ENCODE measurements around the gene B4GALT6. TPM values are rescaled to one million over a fixed set of nuclear protein-coding genes. Genes with fewer than 3 reads are reported as not detected.

Gene B4GALT6
- total RNA-seq, 1 donor from 2014 or later, result 9.0 TPM

GRCh38 chr18:31672628-31673135 is 11.7 kb downstream of the B4GALT6 start:
- no peak for ATAC-seq
- no peak for DNase-seq (ENCODE audit: missing footprints)
- intact Hi-C loops (cut with DNase I), result no loop called here

GRCh38 chr18:31671951-31672350 is 12.4 kb downstream of the B4GALT6 start:
- intact Hi-C loops (cut with DNase I), result no loop called here
- ATAC-seq, result no peak
- DNase-seq (ENCODE audit: missing footprints), result no peak

GRCh38 chr18:31669541-31669940 is 14.8 kb downstream of the B4GALT6 start:
- intact Hi-C loops (cut with DNase I), result no loop called here
- no peak for ATAC-seq
- DNase-seq (ENCODE audit: missing footprints), result no peak

GRCh38 chr18:31667185-31667584 is 17.2 kb downstream of the B4GALT6 start:
- no peak for DNase-seq (ENCODE audit: missing footprints)
- ATAC-seq, result no peak
- intact Hi-C loops (cut with DNase I), result no loop called here

GRCh38 chr18:31666055-31666454 is 18.3 kb downstream of the B4GALT6 start:
- no peak for ATAC-seq
- intact Hi-C loops (cut with DNase I), result no loop called here
- DNase-seq (ENCODE audit: missing footprints), result no peak

- ATAC-seq (no peak), DNase-seq (ENCODE audit: missing footprints) (no peak)
- intact Hi-C loops (cut with DNase I), result no loop called here
These were observed 20.3 kb downstream of the B4GALT6 start for GRCh38 chr18:31664101-31664500.

- DNase-seq (ENCODE audit: missing footprints) (no peak), ATAC-seq (no peak)
- intact Hi-C loops (cut with DNase I), result no loop called here
These were observed 22.4 kb downstream of the B4GALT6 start for GRCh38 chr18:31661965-31662364.

- no peak for DNase-seq (ENCODE audit: missing footprints)
- intact Hi-C loops (cut with DNase I), result no loop called here
- no peak for ATAC-seq
These were observed 23.6 kb downstream of the B4GALT6 start for GRCh38 chr18:31660763-31661162.

GRCh38 chr18:31659576-31660177 is 24.7 kb downstream of the B4GALT6 start:
- no peak for DNase-seq (ENCODE audit: missing footprints)
- intact Hi-C loops (cut with DNase I), result no loop called here
- no peak for ATAC-seq

- no peak for ATAC-seq
- intact Hi-C loops (cut with DNase I), result no loop called here
- no peak for DNase-seq (ENCODE audit: missing footprints)
These were observed 25.5 kb downstream of the B4GALT6 start for GRCh38 chr18:31658670-31659575.

- DNase-seq (ENCODE audit: missing footprints) (no peak), ATAC-seq (no peak)
- intact Hi-C loops (cut with DNase I), result no loop called here
These were observed 26.3 kb downstream of the B4GALT6 start for GRCh38 chr18:31657823-31658669.

GRCh38 chr18:31656754-31657153 is 27.6 kb downstream of the B4GALT6 start:
- ATAC-seq, result no peak
- intact Hi-C loops (cut with DNase I), result no loop called here
- no peak for DNase-seq (ENCODE audit: missing footprints)

GRCh38 chr18:31655354-31655753 is 29.0 kb downstream of the B4GALT6 start:
- DNase-seq (ENCODE audit: missing footprints), result no peak
- intact Hi-C loops (cut with DNase I), result no loop called here
- no peak for ATAC-seq

- no peak for DNase-seq (ENCODE audit: missing footprints)
- intact Hi-C loops (cut with DNase I), result no loop called here
- no peak for ATAC-seq
These were observed 31.5 kb downstream of the B4GALT6 start for GRCh38 chr18:31652877-31653276.

GRCh38 chr18:31652357-31652756 is 32.0 kb downstream of the B4GALT6 start:
- intact Hi-C loops (cut with DNase I), result no loop called here
- no peak for ATAC-seq

GRCh38 chr18:31651369-31651768 is 33.0 kb downstream of the B4GALT6 start:
- no peak for DNase-seq (ENCODE audit: missing footprints)
- intact Hi-C loops (cut with DNase I), result no loop called here
- ATAC-seq, result no peak

More at GRCh38 chr18:31652357-31652756, 32.0 kb downstream of the B4GALT6 start:
- DNase-seq (ENCODE audit: missing footprints), result no peak

- DNase-seq (ENCODE audit: missing footprints) (no peak), ATAC-seq (no peak)
- intact Hi-C loops (cut with DNase I), result no loop called here
These were observed 34.2 kb downstream of the B4GALT6 start for GRCh38 chr18:31649978-31650719.

GRCh38 chr18:31649449-31649848 is 34.9 kb downstream of the B4GALT6 start:
- intact Hi-C loops (cut with DNase I), result no loop called here
- ATAC-seq (no peak), DNase-seq (ENCODE audit: missing footprints) (no peak)

Measured in Right ventricle myocardium inferior (tissue), 1 donor.